Activated T-cell treated with anti-CD3 and anti-CD28 coated beads for 48 hours (primary cell): ENCODE measurements around the gene BACE1-AS.

Experiments
- DNase-seq: peaks from one replicate; pipeline ENCODE4 v3.0.0-alpha.2; 2020; ENCODE audit warnings: low read depth

Gene BACE1-AS

DNA sequence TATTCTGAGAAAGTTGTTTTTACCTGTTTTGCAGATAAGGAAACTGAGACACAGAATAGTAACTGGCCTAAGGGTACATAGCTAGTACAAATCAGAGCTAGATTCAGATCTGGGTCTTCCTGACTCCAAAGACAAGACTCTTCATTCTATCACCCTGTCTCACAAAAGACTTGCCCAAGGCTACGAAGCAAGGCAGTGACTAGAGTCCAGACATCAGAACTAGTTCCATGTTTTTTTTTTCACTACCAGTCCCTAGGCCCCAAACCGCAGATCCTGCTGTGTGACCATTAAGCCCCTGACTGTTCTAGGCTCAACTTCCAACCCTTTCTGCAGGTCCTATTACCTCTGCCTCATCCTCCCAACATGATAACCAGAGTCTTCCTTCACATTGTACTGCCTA, 1.5 kb downstream of the BACE1-AS start:
- DNase-seq, result no peak

- no peak for DNase-seq
These were observed 4.4 kb downstream of the BACE1-AS start for GRCh38 chr11:117295438-117296137.

DNA sequence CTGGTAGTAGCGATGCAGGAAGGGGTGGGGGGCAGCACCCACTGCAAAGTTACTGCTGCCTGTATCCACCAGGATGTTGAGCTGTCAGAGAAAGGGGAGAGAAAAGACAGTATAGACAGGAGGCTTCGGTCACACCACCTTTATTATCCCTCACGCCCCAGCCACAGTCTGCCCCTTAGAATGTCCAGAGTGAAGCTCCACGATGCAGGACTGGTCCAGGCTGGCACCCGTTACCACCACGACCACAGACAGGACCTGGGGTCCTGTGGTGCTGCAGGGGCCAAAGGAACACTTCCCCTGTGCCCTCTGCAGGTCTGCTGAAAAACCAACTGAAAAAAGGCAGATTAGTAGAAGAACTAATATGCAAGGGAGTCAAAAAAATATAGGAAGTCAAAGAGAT, 5.7 kb downstream of the BACE1-AS start:
- no peak for DNase-seq

- DNase-seq, result no peak
These were observed 7.0 kb downstream of the BACE1-AS start for GRCh38 chr11:117298195-117298594.

DNA sequence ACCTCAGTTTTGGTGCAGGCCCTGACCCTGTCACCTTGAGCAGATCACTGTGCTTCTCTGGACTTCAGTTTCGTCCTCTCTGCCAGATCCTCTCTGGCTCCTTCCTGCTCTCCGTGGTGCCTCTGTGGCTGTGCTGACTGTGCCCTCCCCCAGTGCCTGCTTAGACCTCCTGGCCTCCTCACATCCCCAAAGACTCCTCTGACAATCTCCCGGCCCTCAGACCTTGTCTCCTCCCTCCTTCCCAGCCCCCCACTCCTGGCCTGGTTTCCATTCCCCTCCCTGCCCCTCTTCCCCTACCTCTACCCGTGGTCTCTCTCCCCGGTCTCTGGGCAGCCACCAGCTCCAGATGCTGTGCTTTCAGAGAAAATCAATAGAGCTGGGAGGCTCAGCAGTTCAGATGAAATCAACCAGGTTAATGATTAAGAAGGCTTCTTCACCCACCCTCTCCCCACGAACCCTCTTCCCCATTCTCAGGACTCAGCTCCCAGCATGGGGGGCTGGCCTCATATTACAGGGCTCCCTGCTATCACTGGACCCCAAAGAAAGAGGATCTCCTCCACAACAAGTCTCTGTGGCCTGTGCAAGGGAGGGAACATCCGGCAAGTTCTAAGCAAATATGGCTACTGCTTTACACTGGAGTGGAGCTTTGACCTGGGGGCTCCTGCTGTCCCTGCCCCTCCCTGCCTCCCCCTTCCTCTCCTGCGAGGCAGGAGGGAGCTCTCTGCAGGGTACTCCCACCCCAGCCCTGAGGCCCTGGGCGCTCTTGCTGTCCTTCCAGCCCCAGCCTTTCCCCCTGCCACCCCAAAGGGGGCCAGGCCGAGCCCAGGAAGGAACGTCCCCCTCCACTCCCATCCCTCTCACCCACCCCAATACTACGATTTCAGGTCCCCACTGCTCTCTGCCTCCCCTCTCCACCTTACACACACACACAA, 8.5 kb downstream of the BACE1-AS start:
- no peak for DNase-seq

- DNase-seq, result no peak
These were observed 9.1 kb downstream of the BACE1-AS start for GRCh38 chr11:117300283-117300663.

DNA sequence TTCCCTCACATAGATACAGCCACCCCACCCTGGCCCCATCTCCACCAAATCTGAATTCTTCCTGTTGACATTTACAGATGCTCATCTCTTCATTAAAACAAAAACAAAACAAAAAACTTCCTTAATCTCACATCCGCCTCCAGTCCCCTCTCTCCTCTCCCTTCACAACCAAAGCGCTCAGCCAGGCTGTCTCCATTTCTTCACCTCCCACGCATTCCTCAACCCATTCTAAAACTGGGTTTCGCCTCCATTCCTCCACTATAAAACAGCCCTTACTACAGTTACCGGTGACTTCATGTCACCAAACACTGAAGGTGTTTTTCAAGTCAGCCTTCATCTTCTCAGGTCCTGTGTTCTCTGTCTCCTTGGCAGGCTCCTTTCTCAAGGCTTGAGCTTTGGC, 9.6 kb downstream of the BACE1-AS start:
- DNase-seq, result no peak

DNA sequence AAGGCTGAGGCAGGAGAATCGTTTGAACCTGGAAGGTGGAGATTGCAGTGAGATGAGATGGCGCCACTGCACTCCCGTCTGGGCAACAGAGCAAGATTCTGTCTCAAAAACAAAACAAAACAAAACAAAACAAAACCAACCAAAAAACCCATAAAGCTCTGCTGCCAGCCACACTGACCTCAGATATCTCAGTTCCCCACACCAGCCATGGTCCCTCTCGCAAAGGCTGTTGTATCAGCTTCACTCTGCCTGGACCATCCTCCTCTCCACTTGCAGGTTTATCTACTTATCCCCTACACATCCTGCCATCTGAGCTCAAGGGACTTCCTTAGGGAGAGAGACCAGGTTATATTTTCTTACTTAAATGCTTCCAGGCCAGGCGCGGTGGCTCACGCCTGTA, 11.1 kb downstream of the BACE1-AS start:
- no peak for DNase-seq

DNA sequence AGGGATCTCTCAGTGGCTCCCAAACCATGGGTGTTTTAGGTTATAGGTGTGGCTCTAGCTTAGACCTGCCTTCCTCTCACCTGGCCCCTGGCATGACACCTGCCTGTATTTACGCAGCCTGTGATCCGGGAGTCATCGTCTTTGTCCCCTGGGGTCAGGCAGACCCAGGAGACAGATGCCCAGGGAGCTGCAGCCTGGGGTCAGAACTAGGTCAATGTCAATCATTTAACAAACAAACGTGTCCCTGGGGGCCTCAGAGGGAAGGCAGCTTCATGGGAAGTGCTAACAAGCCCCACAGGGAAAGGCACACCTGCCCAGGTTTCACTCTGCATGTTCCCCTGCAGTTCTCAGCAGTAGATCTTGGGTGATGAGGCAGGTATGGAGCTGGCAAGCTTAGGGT, 12.0 kb downstream of the BACE1-AS start:
- no peak for DNase-seq

DNA sequence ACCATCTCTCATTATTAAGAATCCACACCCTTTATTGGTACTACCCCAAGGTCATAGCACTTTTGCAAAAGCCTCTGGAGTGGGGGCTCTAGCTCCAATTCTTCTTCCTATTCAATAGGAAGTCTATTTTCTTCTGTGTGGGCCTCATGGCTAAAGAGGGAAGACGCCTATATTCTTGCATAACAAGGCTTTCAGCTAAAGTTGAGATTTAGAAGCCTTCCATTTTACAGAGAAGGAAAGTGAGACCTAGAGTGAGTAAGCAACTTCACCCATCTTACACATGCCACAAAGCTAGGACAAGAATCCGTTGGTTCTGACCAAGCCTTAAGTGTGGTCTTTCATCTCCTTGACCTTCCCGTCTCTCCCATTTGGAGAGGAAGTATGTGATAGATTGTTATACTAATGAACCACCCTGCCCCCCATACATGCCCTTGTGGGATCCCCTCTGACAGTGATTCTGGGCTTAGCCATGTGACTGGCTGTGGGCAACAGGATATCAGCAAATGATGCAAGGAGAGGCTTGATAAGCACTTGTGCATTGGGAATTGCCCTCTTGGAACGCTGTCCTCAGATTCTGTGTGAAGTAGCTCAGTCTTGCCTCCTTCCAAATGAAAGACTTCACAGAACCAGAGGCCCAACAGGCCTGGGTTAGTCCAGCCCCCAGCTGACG, 12.6 kb downstream of the BACE1-AS start:
- DNase-seq, result no peak

GRCh38 chr11:117305145-117305544, 14.0 kb downstream of the BACE1-AS start:
- no peak for DNase-seq

GRCh38 chr11:117309310-117309709, 18.2 kb downstream of the BACE1-AS start:
- DNase-seq, result no peak

DNA sequence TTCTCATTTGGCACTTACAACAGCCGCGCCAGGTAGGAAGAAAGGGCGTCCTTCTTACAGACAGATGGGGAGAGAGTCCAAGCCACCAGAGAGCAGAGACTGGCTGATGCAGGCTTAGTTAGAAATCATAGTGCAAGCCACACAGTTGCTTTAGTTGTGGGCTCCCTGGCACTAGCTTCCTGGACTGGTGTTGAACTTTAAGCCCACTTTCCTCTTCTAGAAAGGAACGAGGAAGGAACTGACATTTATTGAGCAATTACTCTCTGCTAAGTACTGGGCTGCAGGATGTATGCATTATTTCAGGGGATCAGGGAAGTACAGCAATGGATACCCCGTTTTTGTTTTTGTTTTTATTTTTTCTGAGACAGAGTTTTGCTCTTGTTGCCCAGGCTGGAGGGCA, 21.9 kb downstream of the BACE1-AS start:
- no peak for DNase-seq

DNA sequence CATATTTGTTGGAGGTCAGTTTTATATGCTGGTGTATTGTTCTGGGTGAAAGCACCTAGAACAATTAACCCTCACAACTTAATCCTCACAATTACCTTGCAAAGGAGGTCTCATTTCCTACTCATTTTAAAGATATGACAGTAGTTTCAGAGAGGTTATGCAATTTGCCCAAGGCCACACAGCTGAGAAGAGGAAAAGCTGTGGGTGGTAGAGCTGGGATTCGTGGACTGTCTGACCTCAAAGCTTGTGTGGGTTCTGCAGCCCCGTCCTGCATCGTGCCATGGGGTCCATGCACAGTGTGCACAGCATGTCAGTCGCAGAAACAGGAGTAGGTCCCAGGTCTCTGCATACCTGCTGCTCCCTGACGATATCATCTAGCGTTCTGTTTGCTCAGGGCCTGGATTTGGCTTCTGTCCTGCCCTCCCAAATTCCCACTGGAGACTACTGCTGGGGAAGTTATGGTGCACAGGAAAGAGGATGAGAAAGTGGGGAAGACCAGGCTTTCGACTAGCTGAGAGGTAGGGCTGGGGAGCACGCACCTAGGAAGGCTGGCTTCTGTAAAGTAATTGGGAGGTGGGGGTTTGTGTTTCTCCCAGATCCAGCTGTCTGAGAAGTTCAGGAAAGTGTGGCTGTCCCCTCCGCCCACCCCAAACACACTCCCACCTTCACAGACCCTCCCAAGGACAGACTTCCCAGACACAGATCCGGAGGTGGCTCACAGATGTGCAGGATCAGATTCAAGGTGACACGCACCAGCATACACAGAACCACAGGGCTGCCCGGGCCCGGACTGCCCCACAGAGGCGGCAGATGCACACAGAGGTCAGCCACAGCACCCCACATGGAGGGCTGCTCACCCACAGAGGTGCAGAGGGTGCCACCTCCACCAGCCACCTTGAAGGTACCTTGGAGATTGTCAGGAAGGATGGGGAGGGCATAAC, 23.0 kb downstream of the BACE1-AS start:
- no peak for DNase-seq

DNA sequence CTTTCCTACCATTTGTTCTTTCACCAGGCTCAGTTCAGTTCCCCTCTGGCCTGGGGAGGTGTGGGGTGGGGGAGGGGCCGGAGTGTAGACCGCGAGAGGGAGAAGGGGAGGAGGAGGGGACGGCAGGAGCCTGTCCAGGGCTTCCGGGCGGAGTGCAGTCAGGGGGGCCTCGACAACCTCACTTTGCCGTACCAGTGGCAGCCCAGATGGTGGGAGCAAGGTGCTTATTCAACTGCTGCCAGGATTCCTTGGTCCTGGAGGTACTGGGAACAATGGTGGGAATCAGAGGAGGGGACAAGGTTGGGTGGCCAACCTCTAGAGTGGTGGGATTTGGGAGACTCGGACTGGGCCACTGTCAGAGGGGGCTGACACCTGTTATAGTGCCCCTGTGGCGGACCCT, 23.7 kb downstream of the BACE1-AS start:
- no peak for DNase-seq

DNA sequence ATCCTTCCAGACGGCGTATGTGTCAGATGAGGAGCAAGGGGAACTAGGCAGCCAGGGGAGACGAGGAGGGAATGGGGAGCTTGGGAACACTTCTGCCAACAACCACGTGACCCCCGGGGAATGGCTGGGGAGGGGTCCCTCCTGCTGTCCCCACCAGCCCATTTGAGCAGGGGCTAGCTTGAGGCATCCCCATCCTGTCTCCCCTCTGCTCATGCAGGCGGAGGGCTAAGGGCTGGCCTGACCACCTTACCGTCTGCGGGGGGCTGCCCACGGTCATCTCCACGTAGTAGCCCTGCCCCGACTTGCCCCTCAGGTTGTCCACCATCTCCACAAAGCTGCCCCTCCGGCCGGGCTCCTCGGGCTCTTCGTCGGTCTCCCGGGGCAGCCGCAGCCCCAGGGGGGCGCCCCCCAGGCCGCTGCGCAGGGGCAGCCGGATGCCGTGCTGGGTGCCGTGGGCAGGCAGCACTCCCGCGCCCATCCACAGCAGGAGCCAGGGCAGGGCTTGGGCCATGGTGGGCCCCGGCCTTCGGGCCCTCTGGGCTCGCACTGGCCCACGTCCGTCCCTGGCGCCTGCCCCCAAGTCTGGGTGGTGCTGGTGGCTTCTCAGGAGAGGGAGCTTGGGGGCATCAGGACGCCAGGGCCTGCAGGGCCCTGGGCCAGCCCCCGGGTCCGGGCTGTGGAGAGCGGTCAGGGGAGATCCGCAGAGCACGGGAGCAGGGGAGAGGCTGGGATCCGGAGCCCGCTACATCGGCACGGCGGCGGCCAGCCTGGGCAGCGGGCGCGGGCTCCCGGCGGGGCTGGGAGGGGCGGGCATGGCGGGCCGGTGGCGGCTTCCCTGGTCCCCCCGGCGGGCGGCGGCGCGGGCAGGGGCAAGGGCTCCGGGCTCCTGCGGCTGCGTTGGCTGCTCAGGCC, 24.4 kb downstream of the BACE1-AS start:
- DNase-seq, result peak; percentile 6

GRCh38 chr11:117316197-117316961, 25.2 kb downstream of the BACE1-AS start, which contains the start of gene BACE1:
Gene BACE1 (minus strand): TSS chr11:117316256. CDS start chr11:117315795, 461 bp downstream.
- DNase-seq, result peak; percentile 10

DNA sequence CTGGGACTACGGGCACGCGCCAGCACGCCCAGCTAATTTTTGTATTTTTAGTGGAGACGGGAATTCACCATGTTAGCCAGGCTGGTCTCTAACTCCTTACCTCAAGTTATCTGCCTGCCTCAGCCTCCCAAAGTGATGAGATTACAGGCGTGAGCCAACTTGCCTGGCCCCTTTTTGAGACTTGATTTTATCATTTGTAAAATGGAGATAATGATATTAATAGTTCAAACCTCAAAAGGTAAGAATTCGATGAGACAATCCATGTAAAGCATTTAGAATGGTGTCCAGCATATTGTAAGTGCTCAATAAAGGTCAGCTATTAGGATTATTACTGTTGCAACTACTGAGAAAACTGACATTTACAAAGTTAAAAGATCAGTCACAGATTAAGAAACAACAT, 27.6 kb downstream of the BACE1-AS start:
- no peak for DNase-seq

DNA sequence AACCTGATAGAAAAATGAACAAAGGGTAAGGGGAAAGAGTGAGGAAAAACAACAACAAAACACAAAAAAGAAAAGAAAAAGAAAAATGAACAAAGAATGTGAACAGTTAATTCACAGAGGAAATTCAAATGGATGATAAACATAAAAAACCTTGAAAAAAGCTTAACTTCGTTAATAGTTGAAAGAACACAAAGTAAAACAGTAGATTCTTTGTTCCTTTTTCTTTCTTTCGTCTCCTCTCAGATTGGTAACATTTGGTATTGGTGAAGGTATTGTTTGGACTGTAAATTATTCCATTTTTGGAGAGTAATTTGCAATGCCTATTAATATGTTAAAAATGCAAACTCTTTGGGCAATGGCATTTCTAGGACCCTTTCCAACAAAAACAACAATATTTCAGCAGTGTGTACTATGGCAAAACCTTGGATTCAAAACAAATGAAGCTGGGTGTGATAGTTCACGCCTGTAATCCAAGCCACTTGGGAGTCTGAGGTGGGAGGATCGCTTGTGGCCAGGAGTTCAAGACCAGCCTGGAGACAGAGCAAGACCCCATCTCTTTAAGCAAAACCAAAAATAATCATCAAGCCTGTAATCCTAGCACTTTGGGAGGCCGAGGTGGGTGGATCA, 28.2 kb downstream of the BACE1-AS start:
- DNase-seq, result no peak
